Fibroblast of mammary gland (primary cell): Measurements from ENCODE around the gene ACOT11.

Experiments used
- DNase-seq: peaks from one replicate; pipeline ENCODE4 v3.0.0-alpha.2; 2010; ENCODE audit warnings: low read depth
- H3K4me3 ChIP-seq: 2 replicates; pipeline ENCODE4 v1.5.1; 2011; ENCODE audit warnings: low read depth, mild to moderate bottlenecking, low read length, moderate library complexity; ENCODE audit not compliant: control insufficient read depth
- TF ChIP-seq, protein P1 (sequence below): conservative IDR thresholded peaks from 2 replicates; pipeline ENCODE4 v1.5.1; 2011; ENCODE audit warnings: low read depth, low read length, inconsistent platforms; ENCODE audit not compliant: control insufficient read depth, insufficient read depth

ACOT11 gene

DNA sequence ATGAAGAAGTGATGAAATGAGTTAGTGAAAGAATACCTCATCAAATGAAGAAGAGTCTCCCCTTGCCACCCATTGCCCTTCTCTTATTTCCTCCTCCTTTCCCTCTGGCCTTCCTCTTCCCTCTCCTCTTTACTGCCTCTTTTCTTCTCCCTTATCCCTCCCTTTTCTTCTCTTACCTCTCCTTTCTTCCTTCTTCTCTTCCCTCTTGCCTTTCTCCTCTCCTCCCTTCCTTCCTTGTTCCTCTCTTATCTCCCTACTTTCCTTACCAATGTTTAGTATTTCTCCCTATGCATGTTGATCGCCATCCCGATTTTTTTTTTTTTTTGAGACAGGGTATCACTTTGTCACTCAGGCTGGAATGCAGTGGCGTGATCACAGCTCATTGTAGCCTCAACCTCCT lies 102.4 kb downstream of the ACOT11 start:
- no peak for DNase-seq
- TF ChIP-seq, protein P1, sequence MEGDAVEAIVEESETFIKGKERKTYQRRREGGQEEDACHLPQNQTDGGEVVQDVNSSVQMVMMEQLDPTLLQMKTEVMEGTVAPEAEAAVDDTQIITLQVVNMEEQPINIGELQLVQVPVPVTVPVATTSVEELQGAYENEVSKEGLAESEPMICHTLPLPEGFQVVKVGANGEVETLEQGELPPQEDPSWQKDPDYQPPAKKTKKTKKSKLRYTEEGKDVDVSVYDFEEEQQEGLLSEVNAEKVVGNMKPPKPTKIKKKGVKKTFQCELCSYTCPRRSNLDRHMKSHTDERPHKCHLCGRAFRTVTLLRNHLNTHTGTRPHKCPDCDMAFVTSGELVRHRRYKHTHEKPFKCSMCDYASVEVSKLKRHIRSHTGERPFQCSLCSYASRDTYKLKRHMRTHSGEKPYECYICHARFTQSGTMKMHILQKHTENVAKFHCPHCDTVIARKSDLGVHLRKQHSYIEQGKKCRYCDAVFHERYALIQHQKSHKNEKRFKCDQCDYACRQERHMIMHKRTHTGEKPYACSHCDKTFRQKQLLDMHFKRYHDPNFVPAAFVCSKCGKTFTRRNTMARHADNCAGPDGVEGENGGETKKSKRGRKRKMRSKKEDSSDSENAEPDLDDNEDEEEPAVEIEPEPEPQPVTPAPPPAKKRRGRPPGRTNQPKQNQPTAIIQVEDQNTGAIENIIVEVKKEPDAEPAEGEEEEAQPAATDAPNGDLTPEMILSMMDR = no peak
- H3K4me3 ChIP-seq = no peak overlapping the region

DNA sequence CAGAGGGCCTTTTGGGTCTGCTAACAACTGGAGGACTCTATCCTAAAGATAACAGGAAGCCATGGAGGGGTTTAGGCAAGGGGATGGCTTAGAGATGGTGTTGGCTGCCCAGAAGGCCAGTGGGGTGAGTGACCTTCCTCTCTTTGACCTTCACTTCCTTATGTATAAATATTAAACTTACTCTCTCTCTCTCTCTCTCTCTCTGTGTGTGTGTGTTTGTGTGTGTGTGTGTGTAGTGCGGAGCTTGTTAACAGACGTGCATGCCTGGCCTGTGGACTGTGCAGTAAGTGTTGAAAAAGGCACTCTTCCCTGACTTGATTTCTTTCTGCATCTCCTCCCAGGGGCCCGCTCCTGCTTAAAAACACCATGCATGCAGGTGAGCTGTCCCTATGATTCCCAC lies 103.6 kb downstream of the ACOT11 start:
- TF ChIP-seq, protein P1 = no peak
- no peak overlapping the region for H3K4me3 ChIP-seq
- DNase-seq = no peak

DNA sequence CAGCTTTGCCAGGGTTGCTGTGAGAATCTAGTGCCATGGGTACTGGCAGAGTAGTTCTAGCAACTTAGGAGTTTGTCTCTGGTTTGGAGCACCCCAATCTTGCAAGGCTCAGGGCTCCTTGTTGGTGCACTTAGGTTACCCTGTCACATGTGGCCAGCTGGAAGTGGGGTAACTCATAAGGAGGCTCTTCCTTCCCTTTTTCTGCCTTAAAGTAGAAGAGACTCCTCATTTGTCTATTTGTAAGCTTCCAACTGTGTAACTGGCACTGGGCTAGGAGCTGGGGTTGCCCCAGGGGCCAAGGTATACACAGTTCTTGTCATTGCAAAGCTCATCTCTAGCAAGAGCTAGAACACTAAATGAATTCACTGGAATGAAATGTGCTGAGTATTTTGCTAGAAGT lies 104.1 kb downstream of the ACOT11 start:
- H3K4me3 ChIP-seq = no peak overlapping the region
- TF ChIP-seq, protein P1 = no peak
- DNase-seq = no peak

DNA sequence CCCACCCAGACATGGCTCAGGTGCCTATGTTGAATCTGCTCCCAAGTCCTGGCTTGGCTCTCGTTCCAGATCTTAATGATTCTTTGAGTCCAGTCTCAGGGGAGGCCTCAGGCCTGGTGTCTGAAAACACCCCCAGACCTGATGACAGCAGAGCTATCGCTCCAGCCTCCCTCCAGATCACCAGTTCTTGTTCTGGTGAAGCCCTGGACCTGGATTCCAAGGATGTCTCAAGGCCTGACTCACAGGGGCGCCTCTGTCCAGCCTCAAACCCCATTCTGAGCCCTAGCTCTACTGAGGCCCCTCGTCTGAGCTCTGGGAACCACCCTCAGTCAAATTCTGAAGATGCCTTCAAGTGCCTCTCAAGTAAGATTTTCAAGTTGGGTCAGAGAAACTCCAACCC lies 105.0 kb downstream of the ACOT11 start:
- no peak overlapping the region for H3K4me3 ChIP-seq
- no peak for DNase-seq
- TF ChIP-seq, protein P1 = no peak

DNA sequence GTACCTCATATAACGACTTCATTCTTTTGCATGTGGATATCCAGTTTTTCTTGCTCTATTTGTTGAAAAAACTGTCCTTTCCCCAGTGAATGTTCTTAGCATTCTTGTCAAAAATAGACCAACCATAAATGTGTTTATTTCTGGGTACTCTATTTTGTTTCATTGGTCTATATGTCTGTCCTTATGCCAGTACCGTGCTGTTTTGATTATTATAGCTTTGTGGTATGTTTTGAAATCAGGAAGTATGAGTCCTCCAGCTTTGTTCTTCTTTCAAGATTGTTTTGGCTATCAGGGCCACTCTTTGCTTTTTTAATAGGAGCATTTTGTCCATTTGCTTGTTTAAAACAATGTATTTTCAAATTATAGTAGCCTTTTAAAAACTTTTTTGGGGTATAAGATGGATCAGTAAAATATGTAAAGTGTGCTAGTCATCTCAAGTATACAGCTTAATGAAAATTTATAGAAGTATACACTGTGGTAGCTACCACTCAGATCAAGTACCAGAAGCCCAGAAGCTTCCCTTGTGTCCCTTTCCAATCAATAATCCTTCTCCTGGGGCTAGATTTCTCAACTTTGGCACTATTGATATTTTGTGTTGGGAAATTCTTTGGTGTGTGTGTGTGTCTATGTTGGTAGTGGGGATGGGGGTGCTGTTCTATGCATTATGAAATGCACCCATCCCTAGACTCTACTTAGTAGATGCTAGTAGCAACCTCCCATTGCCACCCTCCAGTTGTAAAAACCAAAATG lies 110.3 kb downstream of the ACOT11 start:
- TF ChIP-seq, protein P1 = no peak
- no peak for DNase-seq
- no peak overlapping the region for H3K4me3 ChIP-seq
